Activated CD4-positive, alpha-beta T cell treated with anti-CD3 and anti-CD28 coated beads for 48 hours (primary cell): ENCODE data around the gene CDH26.

Experiments
- DNase-seq: peaks from one replicate; pipeline ENCODE4 v3.0.0-alpha.2; 2020

CDH26 gene

DNA sequence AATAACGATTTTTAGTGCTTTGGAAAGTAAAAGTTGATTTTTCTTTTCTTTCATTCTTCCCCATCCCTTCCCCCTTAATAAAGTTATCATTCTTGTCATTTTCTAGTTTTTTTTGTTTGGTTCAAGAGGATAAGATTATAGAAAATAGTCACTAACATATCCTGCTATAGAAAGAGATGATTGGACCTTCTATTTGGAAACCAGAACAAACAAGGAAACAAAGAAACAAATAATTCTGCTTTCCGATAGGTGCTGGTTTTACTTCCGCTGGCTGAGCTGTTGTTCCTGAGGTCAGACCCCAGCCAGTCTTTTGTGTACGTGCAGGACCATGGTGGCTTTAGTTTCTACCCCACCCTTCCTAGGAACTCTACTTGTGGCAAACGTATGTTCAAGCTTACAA lies at the start of gene CDH26:
CDH26 (plus strand) TSS at position 301 of the 400 bp plus-strand sequence. CDS start 304 bp downstream, outside the sequence.
- DNase-seq, result no peak

DNA sequence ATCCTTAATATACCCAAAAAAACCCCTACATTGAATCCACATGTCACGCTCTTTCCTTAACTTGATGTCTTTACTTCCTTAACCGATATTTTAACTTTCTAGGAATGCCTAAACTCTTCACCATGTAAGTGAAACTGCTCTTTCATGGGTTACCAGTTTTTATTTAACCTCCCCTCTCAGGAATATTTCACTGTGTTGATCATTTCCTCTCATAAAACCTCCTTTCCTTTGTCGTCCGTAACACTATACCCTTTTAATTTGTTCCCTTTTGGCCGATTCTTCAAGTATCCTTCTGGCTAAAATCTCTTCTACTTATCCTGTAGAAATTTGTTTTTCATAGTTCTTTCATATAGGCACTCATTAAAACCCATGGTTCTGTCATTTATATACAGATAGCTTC lies 49.4 kb upstream of the CDH26 start:
- DNase-seq, result no peak

DNA sequence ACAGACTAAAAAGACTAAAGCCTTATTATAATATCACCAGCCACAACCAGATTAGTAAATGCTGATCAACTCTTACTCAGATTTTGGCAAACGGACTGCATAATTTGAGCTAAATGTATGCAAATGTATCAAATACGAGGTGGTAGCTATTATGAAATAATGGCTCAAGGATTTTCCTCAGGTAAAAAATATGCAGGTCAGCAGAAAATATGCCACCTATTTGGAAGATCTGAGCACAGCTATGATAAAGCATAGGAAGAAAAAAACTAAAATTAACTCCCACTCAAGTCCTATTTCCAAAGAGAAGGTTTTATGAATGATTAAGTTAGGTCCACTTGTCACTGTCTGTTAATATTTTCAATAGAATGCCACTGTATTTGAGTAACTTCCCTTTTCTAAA lies 47.2 kb upstream of the CDH26 start:
- DNase-seq, result no peak

DNA sequence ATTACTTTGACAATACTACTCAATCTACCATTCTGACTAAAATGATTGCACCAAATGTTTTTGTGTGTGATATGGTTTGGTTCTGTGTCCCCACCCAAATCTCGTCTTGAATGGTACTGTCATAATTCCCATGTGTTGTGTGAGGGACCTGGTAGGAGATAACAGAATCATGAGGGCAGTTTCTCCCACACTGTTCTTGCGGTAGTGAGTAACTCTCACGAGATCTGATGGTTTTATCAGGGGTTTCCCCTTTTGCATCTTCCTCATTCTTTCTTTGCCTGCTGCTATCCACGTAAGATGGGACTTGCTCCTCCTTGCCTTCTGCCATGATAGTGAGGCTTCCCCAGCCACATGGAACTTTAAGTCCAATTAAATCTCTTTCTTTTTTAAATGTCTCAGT lies 45.6 kb upstream of the CDH26 start:
- no peak for DNase-seq

DNA sequence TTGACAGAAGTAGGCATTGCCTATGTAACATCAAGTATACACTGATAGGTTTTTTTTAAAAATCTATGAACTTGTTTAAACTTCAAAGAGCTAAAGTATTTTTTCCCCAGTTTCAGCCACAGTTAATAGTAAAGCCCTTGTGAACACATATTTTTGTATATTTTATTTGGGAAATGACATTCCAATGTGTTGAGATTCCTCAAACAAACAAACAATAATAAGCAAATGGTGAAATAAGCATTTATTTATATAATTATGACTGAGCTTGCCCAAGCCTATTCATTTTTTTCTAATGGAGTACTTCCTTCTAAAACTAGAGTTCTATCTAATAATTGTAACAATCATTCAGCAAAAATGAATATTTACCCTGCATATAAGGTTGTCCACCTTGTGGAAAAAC lies 37.3 kb upstream of the CDH26 start:
- no peak for DNase-seq

DNA sequence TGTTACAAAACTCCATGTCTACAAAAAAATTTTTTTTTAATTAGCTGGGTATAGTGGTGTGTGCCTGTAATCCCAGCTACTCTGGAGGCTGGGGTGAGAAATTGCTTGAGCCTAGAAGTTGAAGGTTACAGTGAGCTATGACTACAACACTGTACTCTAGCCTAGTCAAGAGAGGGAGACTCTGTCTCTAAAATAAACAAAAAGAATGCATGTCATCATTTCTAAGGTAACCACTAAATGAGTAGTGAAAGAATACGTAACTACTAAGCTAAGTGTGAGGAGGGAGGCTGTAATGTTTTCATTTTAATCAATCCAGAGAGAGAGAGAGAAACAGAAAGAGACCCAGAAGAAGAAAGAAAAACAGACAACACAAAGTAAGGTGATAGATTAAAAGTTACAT lies 34.7 kb upstream of the CDH26 start:
- DNase-seq, result no peak

DNA sequence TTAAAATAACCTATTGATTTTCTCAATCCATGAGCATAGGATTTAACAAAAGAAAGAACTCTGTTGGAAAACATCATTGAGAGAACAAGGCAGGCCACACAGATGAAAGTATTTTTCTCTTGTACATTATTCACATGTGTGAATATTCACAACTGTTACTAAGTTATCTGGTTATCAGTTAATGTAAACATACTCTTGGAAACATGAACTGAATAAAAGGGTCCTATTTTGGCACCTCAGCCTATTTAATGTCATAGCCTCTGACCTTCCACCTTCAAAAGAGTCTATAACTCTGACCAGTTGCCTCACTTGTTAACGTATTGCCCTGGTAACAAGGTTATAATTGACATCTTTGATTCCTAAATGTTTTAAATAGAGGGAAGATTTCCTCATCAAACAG lies 32.9 kb upstream of the CDH26 start:
- no peak for DNase-seq

DNA sequence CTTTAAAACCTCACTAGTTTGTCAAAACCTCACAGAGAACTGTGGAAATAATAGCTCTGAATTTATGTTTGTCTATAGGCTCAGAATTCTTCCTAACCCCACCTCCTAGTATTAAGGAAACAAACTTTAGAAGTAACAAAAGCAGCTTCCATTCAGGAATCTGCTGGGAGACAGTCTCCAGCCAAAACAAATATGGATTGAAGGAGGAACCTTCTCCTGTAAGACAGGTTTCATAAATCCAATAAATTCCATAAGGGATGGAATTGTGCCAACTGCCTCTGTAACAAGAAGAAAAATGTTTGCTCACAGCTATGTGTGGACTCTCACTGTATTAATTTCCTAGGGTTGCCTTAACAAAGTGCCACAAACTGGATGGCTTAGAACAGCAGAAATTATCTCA lies 32.3 kb upstream of the CDH26 start:
- no peak for DNase-seq

DNA sequence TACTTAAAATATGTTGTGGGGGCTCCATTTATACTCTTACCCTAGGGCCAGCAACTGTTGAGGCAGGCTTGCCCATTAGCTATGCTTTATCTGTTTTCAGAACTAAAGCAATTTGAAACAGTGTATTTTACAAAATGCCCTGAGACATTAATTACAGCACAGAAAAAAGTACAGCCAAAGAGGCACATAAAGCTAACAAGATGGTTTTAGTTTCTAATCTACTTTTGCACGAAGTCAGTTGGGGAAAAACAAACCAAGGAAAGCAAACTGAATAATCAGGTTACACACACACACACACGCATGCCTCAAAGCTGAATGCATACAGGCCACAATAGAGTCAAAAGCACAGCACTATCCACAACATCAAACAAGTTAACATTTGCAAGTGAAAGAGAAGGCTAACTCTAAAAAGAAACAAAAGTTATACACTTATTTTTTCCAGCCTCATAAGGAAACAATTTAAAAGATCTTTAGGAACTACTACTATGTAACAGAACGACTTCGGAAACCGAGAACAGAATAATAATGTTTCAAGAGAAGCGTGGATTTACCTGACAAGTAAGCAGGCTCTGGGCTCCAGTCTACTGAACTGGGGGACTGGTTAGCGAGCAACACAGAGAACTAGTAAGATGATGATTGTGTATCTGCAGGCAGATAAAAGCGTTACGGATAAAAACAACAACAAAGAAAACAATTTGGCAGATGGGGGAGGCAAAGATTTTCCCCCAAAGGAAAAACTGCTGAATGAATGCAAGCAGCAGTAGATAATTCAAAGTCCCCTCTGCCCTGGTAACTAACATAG lies 26.5 kb upstream of the CDH26 start:
- no peak for DNase-seq

DNA sequence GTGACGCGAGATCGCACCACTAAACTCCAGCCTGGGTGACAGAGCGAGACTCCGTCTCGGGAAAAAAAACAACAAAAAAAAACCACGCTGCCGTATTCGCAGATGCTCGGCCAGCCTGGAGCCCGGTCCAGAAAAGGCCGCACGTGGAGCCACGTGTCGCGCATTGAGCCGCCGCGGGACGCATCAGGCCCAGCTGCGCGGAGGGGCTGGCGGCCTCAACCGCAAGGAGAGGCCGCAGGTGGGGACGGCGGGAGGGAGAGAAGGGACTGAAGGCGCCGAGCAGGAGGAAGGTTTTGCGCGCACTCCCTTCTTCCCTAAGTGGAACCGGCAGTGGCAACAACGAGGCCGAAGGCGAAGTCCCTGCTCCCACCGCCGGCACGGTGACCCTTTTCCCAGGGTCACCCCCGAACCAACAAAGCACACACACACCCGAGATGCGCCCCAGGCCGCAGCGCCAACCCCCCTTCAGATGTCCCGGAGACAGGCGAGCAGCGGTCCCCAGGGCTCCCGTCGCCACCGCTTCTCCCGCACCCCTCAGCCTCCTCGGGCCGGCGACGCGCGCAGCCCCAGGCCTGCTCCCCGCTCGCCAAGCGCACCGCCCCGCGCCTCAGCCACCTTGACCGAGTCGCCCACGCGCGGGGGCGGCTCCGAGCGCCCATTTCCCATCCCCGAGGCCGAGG lies 25.5 kb upstream of the CDH26 start:
- DNase-seq, result no peak

DNA sequence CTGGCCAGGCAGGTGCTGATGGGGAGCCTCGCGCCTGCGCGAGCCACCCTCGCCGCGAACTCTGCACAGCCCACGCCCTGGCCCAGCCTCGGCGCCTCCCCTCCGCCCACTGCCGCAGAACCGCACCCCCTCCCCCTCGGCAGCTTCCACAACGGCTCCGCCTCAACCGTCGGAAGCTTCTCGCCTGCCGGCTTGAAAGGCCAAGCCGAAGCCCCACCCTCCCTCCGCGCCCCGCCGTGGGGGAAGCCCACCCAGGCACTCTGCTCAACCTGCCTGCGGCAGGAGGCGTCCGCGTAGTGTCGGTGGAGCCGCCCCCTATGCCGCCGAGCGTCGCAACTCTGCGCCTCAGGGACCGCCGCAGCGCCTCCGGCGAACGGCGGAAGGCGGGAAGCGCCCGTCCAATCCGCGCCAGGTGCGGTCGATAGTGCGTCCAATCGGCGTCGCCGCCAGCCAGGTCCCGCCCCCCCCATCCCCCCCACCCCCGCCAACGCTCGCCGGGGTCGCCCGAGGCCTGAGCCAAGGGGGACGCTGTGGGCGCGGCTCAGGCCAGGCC lies 24.9 kb upstream of the CDH26 start, which contains the start of gene SYCP2:
SYCP2 (minus strand) TSS at position 342 of the 553 bp plus-strand sequence. CDS start 11,224 bp downstream, outside the sequence.
- peak; percentile 72 for DNase-seq

DNA sequence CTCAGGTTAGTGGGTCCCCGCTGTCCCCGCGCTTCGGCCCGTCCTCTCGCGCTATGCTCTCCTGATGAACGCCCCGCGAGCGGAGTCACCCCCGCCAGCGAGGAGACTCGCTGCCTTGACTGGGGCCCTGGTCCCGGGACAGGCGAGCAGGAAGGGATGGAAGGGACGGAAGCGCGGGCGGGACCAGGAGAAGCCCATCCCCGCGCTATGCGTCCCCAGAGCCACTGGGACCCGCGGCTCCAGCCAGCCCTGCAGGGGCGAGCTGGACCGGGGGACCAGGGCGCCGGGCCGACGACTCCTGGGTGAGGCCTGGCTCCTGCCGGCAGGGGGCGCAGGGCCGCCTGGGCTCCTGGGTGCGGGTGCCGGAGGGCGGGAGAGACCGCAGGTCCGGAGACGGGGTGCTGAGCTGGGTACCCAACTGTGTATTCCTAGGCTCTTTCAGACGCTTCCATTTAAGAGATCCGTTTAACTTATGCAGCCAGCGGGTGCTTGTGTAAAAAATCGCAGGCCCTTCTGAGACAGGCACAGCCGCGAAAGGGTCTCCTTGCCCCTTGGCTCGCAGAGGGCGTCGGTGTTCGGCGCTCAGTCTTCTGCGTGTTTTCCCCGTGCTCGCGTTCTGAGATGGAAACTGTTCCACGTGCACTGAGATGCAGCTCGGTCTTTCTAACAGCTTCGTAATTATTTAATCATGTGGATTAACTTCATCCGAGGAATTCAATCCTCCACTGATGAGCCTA lies 24.2 kb upstream of the CDH26 start:
- DNase-seq, result peak; percentile 85

DNA sequence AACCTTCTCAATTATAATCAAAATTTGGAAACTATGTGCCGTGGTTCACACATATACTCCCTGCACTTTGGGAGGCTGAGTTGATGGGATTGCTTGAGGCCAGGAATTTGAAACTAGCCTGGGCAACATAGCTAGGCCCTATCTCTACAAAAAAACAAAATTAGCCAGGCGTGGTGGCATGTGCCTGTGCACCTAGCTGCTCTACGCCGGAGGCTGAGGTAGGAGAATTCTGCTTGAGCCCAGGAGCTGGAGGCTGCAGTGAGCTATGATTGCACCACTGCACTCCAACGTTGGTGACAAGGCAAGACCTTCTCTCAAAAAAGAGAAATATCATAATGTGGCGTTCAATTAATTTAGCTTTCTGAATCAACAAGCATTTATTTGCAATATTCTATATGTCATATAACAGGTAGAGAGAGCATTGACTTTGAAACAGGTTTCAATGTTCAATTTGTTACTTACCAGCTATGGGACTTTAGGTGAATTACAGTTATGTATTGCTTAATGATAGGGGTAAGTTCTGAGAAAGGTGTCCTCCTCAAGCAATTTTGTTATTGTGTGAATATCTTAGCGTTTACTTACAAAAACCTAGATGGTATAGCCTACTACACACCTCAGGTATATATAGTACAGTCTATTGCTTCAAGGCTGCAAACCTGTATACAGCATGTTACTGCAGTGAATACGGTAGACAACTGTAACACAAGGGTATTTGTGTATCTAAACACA lies 22.6 kb upstream of the CDH26 start:
- no peak for DNase-seq

DNA sequence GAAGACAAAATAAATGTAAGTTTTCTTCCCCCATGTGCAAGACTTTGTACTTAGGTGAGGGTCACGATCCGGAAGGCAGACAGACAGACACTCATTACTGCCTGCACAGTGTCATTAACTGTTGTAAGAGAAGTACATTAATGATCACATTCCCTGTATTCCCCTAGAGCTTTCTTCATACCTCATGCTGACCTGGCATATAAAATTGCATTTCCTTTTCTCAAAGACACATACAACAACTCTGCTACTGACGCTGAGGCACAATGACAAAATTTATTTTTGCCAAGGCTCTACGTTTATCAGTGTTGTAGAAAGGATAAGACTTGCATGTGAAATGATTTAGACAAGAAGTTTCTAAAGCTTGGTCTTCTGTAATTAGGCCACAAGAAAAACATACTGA lies 21.8 kb upstream of the CDH26 start:
- no peak for DNase-seq

DNA sequence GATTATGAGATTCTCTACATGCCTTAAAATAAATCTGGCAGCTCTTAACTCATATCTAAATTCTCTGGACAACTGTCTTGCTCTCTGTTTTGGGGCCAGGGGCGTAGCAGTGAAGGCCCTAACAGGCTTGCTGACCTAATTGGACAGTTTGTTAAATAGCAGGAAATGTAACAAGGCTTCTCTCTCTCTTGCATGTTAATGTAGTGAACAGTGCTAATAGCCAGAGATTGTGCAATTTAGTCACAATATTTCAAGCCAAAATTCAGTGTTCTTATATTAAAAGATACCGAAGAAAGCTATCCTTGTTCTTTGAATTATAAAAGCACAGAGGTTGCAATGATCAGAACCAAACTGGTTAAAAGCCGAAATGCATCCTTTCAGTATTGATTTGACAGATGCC lies 21.1 kb upstream of the CDH26 start:
- DNase-seq, result no peak

DNA sequence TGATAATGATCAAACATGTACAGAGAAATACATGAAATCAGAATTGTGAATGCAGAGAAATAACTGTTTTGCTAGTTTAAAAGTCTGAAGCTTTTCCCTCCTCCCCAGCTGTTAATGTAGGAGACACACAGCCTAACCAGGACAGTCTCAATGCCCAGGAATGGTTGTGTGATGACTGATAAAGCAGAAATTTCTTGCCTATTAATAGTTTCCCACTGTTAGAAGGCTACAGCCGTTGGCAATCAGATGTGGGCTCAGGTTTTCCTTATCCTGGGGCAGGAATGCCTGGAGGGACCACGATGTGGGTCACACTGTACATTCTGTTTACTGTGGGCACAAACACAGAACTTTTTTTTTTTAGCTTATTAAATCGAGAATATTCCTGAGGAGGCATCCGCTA lies 20.0 kb upstream of the CDH26 start:
- no peak for DNase-seq

DNA sequence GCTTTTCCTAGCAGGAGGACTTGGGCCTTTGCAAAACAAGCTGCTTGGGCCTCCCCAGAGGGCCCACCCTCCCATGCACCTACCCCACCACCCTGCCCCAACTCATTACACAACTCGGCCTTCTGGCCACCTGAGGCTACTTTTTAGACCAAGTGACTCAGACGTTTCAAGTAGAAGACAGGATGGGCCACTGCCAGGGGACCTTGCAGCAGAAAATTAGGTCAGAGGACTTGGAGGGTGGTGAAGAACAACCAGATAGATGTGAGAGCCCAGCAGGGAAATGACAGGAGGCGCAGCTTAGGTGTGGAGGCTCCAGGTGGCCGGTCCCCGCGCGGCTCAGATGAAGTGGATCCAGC lies 19.5 kb upstream of the CDH26 start:
- no peak for DNase-seq

DNA sequence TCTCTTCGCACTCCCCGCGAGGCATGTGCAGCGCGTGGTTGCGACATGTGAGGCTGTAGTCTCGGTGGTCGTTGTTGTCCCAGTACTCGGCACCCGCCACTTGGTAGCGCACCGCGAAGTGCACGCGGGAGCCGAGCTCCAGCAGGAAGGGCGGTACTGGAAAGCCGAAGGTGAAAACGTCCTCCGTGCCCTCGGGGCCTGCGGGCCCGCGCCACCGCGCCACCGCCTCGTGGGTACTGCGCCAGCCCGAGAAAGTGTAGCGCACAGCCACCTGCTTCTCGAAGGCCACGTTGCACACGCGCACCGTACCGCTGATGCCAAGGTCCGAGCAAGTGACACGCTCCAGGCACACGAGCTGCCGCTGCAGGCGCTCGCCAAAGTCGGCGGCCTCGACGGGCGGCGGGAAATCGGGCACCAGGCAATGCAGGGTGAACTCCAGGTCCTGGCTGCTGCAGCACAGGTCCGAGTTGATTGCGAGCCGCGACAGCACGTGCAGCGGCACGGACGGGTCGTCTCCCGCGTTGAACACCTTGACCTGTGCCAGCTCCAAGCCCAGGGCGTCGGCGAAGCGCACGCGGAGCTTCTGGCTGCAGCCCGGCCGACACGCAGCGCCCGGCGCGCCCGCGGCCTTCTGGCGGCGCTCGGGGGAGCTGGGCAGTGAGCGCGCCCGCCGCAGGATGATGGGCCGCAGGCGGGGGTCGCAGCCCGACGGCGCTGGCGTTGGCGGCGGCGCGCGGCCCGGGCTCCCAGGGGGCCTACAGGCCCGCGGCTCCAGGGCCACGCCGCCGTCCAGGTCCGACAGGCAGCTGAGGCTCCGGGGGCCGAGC lies 19.0 kb upstream of the CDH26 start:
- no peak for DNase-seq

DNA sequence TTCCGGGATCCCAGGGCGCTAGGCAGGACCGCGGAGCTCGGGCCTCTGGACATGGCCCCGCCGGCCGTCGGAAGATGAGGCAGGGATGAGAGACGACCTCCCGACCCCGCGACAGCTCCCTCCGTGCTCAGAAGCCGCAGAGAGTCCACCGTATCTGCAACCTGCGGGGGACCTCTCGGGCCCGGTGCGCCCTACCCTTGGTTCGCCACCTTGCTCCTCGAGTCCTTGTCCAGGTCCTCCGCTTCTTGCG lies 18.4 kb upstream of the CDH26 start:
- DNase-seq, result no peak

DNA sequence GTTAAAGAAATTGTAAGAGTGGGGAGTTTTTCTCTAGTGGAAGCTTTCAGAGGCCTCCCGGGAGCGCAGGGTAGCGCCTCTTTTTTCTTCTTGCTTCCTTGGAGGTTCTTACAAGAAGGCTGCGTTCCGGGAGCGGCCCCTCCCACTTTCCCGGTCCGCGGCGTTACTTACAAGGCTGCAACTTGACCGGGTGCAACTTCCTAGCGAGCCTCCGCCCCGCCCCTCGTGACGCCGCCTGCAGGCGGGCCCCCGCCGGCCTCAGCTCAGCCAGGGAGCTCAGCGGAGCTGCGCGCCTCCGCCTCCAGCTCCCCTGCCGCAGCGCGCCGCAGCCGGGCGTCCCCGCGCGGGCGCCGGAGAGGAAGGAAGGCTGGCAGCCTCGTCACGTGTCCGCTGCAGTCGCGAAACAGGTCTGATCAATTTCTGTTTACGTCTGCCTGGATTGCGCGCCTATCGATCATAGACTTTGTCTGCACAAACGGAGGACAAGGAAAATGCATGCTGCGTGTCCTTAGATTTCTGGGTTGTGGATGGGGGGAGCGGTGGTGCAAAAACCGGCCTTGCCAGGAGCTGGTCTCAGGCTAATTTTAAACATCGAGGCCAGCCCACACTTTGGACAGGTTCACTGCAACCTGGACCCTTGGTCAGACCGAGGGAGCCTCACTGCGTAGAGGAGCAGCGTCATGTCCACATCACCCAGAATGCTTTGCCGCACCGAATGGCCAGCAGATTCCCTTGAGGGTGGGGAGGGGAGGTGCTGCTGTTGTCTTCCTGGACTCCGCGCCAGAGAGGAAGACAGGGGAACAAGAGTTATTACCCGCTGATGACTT lies 17.9 kb upstream of the CDH26 start, which contains the start of the genes FAM217B and PPP1R3D:
FAM217B (plus strand) TSS at position 261 of the 827 bp plus-strand sequence. CDS start 3,555 bp downstream, outside the sequence.
PPP1R3D (minus strand) TSS at position 177 of the 827 bp plus-strand sequence. CDS start 374 bp downstream, outside the sequence.
- DNase-seq, result peak; percentile 92

DNA sequence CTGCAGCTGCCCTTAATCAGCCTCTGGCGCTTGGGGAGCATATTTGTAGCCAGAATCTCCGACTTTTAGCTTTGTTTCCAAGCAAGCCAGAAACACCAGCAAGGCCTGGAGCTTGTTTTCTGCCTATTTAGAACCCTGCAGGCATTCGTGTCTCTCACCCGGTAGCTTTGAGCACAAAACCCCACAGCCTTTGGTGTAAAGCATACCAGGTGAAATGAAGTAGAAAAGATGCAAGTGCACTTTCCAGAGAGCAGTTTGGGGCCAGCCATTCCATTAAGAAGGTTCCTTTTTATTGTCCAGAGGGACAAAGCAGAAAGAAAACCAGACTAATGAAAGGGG lies 17.3 kb upstream of the CDH26 start:
- DNase-seq, result no peak
